Osteoblast (primary cell): ENCODE measurements around the gene PKHD1. TPM values are rescaled to one million over a fixed set of nuclear protein-coding genes. Genes with fewer than 3 reads are reported as not detected.

Source experiments
- DNase-seq: peaks from one replicate; pipeline ENCODE4 v3.0.0; 2011; ENCODE audit warnings: low spot score, mixed read lengths; ENCODE audit not compliant: insufficient read length; ENCODE audit errors: missing footprints
- H2AFZ ChIP-seq: 2 replicates; pipeline ENCODE4 v1.6.0; 2011; ENCODE audit warnings: mild to moderate bottlenecking, low read length
- H3K27ac ChIP-seq: 2 replicates; pipeline ENCODE4 v1.5.1; 2011; ENCODE audit warnings: mild to moderate bottlenecking, low read depth, low read length, moderate library complexity
- H3K27me3 ChIP-seq: 2 replicates; pipeline ENCODE4 v1.6.0; 2012; ENCODE audit warnings: mild to moderate bottlenecking, control low read depth, inconsistent platforms, low read length, moderate library complexity; ENCODE audit not compliant: insufficient read depth
- H3K36me3 ChIP-seq: 2 replicates; pipeline ENCODE4 v1.5.1; 2011; ENCODE audit warnings: mild to moderate bottlenecking, low read length, control low read depth, moderate library complexity; ENCODE audit not compliant: insufficient read depth
- H3K4me1 ChIP-seq: 2 replicates; pipeline ENCODE4 v1.5.1; 2011; ENCODE audit warnings: mild to moderate bottlenecking, low read length, control low read depth, moderate library complexity; ENCODE audit not compliant: insufficient read depth
- H3K4me2 ChIP-seq: 2 replicates; pipeline ENCODE4 v1.6.0; 2011; ENCODE audit warnings: mild to moderate bottlenecking, low read length; ENCODE audit not compliant: insufficient read depth
- H3K4me3 ChIP-seq: fragments of 200-600 bp; sonication (generic); 3 replicates; pipeline ENCODE4 v1.5.1; 2012; ENCODE audit warnings: mild to moderate bottlenecking, low read length, inconsistent platforms; ENCODE audit not compliant: insufficient read depth
- H3K79me2 ChIP-seq: 2 replicates; pipeline ENCODE4 v1.6.0; 2012; ENCODE audit warnings: mild to moderate bottlenecking, low read length, control low read depth, inconsistent platforms; ENCODE audit not compliant: insufficient read depth
- H3K9me3 ChIP-seq: 2 replicates; pipeline ENCODE4 v1.5.1; 2011; ENCODE audit warnings: low read depth, low read length, control low read depth
- H4K20me1 ChIP-seq: 2 replicates; pipeline ENCODE4 v1.6.0; 2012; ENCODE audit warnings: mild to moderate bottlenecking, low read length, control low read depth; ENCODE audit not compliant: insufficient read depth
- total RNA-seq: library from RNA; depleted of rRNA; stranded (reverse); fragments of >200 nt; gene quantifications from 2 replicates; pipeline ENCODE4 v1.2.3, GENCODE V29; 2012
- TF ChIP-seq, protein P1 (sequence below): IDR thresholded peaks from 2 replicates; pipeline ENCODE4 v1.5.1; 2011; ENCODE audit warnings: mild to moderate bottlenecking, low read depth, low read length, moderate library complexity; ENCODE audit errors: extremely low read depth

The PKHD1 gene
- total RNA-seq, 1 donor: not detected

DNA sequence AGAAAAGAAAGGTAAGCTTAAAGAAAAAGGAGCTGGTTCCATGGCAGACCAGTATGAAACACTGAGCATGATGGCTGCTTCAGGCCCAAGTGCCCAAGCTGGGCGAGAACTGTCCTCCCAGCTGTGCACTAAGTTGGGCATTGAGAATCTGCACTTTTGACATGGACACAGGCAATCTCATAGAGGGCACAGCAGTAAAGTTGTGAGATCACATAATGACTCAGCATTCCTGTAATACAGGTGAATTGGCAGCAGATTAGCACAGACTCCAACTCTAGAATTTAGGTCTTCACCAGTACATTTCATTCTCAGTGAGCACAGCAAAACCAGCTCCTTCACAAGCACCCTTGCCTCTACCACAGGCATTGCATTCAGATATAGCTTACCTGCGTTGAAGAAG, 343.4 kb downstream of the PKHD1 start:
- TF ChIP-seq, protein P1, sequence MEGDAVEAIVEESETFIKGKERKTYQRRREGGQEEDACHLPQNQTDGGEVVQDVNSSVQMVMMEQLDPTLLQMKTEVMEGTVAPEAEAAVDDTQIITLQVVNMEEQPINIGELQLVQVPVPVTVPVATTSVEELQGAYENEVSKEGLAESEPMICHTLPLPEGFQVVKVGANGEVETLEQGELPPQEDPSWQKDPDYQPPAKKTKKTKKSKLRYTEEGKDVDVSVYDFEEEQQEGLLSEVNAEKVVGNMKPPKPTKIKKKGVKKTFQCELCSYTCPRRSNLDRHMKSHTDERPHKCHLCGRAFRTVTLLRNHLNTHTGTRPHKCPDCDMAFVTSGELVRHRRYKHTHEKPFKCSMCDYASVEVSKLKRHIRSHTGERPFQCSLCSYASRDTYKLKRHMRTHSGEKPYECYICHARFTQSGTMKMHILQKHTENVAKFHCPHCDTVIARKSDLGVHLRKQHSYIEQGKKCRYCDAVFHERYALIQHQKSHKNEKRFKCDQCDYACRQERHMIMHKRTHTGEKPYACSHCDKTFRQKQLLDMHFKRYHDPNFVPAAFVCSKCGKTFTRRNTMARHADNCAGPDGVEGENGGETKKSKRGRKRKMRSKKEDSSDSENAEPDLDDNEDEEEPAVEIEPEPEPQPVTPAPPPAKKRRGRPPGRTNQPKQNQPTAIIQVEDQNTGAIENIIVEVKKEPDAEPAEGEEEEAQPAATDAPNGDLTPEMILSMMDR: no peak
- Histone ChIP-seq H2AFZ (no peak overlapping the region), H3K27me3 (no peaks in the 10 kb centered on the region), H3K27ac (no peak overlapping the region), H3K4me3 (no peak overlapping the region), H3K4me1 (no peaks in the 10 kb centered on the region), H3K79me2 (no peaks in the 10 kb centered on the region), H3K36me3 (no peaks in the 10 kb centered on the region), H4K20me1 (no peaks in the 10 kb centered on the region), H3K4me2 (no peak overlapping the region), H3K9me3 (no peaks in the 10 kb centered on the region)
- DNase-seq: peak; percentile 6

DNA sequence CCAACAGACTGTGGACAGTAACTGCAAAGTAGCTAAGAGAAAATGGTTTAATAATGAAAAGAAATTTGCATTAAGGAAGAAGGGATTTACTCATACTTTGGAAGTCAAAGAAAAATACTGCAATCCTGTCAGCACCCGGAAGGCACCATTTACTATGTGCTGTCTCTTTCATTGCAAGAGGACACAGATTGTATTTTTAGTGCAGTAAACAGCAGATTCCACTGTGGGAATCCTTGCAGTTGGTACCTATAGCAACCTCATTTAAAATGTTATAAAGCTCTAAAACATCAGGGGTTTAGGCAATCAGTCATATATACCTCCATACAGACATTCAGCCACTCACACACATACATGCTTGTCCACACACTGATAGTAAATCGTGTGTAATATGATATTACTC, 346.8 kb downstream of the PKHD1 start:
- Histone ChIP-seq H3K79me2 (no peaks in the 10 kb centered on the region), H2AFZ (no peak overlapping the region), H4K20me1 (no peaks in the 10 kb centered on the region), H3K36me3 (no peaks in the 10 kb centered on the region), H3K27me3 (no peaks in the 10 kb centered on the region), H3K4me3 (no peak overlapping the region), H3K4me1 (no peaks in the 10 kb centered on the region), H3K4me2 (no peak overlapping the region), H3K9me3 (no peaks in the 10 kb centered on the region), H3K27ac (no peak overlapping the region)
- TF ChIP-seq, protein P1: no peak
- no peak for DNase-seq

DNA sequence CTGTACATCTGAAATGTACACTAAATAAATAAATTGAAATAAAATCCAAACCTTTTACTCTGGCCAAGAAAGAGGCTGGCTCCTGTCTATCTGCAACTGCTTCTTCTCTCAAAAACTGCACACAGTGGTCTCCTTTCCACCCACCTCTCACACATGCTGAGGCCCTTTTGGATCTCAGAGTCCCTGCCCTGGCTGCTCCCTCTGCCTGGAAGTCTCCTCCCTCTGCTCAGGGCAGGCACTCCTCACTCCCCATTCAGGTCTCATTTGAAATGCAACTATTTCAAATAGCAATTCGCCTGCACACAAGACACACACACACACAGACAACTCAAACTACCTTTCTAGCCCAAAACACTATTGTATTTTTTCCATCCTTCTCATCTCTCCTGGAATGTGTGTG, 348.8 kb downstream of the PKHD1 start:
- H3K27ac ChIP-seq: no peak overlapping the region
- TF ChIP-seq, protein P1: no peak
- no peaks in the 10 kb centered on the region for H3K27me3 ChIP-seq
- no peaks in the 10 kb centered on the region for H3K79me2 ChIP-seq
- no peak overlapping the region for H3K4me3 ChIP-seq
- H3K4me2 ChIP-seq: no peak overlapping the region
- H2AFZ ChIP-seq: no peak overlapping the region
- no peaks in the 10 kb centered on the region for H4K20me1 ChIP-seq
- no peaks in the 10 kb centered on the region for H3K36me3 ChIP-seq
- no peak for DNase-seq
- no peaks in the 10 kb centered on the region for H3K4me1 ChIP-seq
- no peaks in the 10 kb centered on the region for H3K9me3 ChIP-seq

DNA sequence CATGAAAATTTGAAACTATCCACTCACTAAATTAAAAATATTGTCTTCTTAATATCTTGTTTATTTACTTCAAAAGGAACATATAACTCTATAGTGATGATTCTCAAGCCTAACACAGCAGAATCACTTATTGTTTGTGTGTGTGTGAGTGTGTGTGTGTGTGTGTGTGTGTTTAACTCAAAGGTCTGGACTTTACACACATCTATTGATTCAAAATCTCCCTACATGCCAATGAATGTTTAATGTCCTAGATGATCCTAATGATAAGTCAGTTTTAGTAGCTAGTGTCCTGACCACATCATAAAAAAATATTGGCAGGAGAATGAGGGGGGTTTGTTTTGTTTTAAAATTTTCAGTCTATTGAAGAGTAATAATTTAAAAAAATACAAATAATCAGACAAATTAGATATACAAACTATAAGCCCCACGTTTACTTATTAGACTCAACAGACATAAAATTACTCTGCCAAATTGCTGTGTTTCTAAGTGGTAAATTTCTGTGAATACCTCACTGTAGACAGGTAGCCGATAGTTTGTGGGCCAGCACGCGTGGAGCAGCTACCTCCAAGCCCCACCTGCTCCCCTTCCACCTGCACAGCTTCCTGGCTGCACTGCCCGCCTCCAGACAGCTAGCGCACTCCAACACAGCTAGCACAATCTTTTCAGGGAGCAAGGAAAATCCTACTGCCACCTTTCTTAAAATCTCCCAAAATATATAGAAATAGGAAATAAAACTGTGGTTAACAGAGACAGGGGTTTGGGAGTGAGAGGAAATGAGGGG, 349.6 kb downstream of the PKHD1 start:
- no peak overlapping the region for H2AFZ ChIP-seq

More for the DNA sequence above, 349.6 kb downstream of the PKHD1 start:
- Histone ChIP-seq H3K79me2 (no peaks in the 10 kb centered on the region), H3K4me2 (no peak overlapping the region), H3K4me3 (no peak overlapping the region), H3K36me3 (no peaks in the 10 kb centered on the region), H4K20me1 (no peaks in the 10 kb centered on the region), H3K4me1 (no peaks in the 10 kb centered on the region), H3K27me3 (no peaks in the 10 kb centered on the region), H3K27ac (no peak overlapping the region), H3K9me3 (no peaks in the 10 kb centered on the region)
- no peak for DNase-seq
- TF ChIP-seq, protein P1: no peak
